Articular chondrocyte of knee joint (primary cell): Measurements from ENCODE around the gene ABCC9. TPM values are rescaled to one million over a fixed set of nuclear protein-coding genes. Genes with fewer than 3 reads are reported as not detected.

Experiments
- small RNA-seq: library from RNA; depleted of rRNA; stranded (forward); fragments of <200 nt; gene quantifications from one replicate; pipeline ENCODE3, GENCODE V24; 2012
- total RNA-seq: library from RNA; depleted of rRNA; stranded (reverse); fragments of >200 nt; gene quantifications from 2 replicates; pipeline ENCODE4 v1.2.3, GENCODE V29; 2012

Gene ABCC9
- 0.32 and 1.3 TPM in 2 replicates for total RNA-seq

GRCh38 chr12:21940549-21941505 is at the start of gene ABCC9:
TSS of gene ABCC9 (minus strand) at chr12:21941426. CDS start at chr12:21936674, 4,752 bp downstream.

GRCh38 chr12:21774358-21775132 is 166.7 kb downstream of the ABCC9 start, which contains the start of gene KCNJ8:
TSS of gene KCNJ8 (minus strand) at chr12:21774706. CDS start at chr12:21773616, 1,090 bp downstream.

Small RNA genes lying within 50 kb of the gene (small RNA-seq; reads per million reads assigned to genes)
- not detected for gene AC008250.2

Other genes starting within 250 kb of the ABCC9 start
- 0.22 and 0.26 TPM in 2 replicates for gene KCNJ8, start 166.7 kb downstream of the ABCC9 start, total RNA-seq
- 20.1 and 30.9 TPM in 2 replicates for gene CMAS, start 104.8 kb upstream of the ABCC9 start, total RNA-seq